HepG2 (cell line): ENCODE data around the gene RBMS2. TPM values are rescaled to one million over a fixed set of nuclear protein-coding genes. Genes with fewer than 3 reads are reported as not detected.

Source experiments
- ATAC-seq: fragments of 200-7000 bp; cut with Tn5 transposase; 3 replicates; pipeline ENCODE4 v1.9.1; 2020; ENCODE audit warnings: mild to moderate bottlenecking, moderate library complexity
- BruUV-seq: library from RNA; stranded (reverse); fragments of 400-500 nt; replicated peaks from 2 replicates; lab custom pipeline; 2021; lab: Mats Ljungman, UMichigan
- CTCF ChIA-PET: fragments of 300-600 bp; formaldehyde crosslinking; extraction: SDS; loops from one replicate; lab custom pipeline; 2021; ENCODE audit warnings: low total read pairs, inconsistent platforms, low intra/inter-chr PET ratio; lab: Yijun Ruan, JAX
- POLR2A ChIA-PET: fragments of 350-600 bp; sonication (Branson Sonifier 250); formaldehyde crosslinking; loops from one replicate; lab custom pipeline; 2020; ENCODE audit warnings: antibody characterized with exemption, inconsistent platforms; lab: Yijun Ruan, JAX
- DNase-seq: peaks from one replicate; pipeline ENCODE4 v3.0.0-alpha.2; 2015; ENCODE audit warnings: low spot score
- FAIRE-seq: peaks from 3 replicates; lab custom pipeline; 2011; peaks lifted over from hg19 to GRCh38; lab: Jason Lieb, UNC
- H2AFZ ChIP-seq: one replicate; pipeline ENCODE4 v1.6.1; 2011; ENCODE audit warnings: low read length, inconsistent platforms
- H3K27ac ChIP-seq: fragments of 300-600 bp; 3 replicates; pipeline ENCODE4 v1.8.0; 2011; ENCODE audit warnings: mixed run types, mild to moderate bottlenecking, mixed read lengths, low read length, inconsistent platforms; ENCODE audit not compliant: insufficient read depth; ENCODE audit errors: extremely low read length
- H3K27me3 ChIP-seq, 2 experiments: fragments of 200-600 bp in 1 of 2; 2 replicates in 1 of 2; 3 replicates in 1 of 2; pipeline versions ENCODE4 v1.6.0 to v1.8.0; 2011; ENCODE audit warnings: low read length in 2 of 2, mild to moderate bottlenecking in 2 of 2, moderate library complexity in 2 of 2, inconsistent platforms in 1 of 2; ENCODE audit not compliant: insufficient read depth in 2 of 2, control insufficient read depth in 1 of 2
- H3K36me3 ChIP-seq, 2 experiments: fragments of 200-600 bp in 1 of 2; replicated peaks in 1 of 2; 2 replicates in 1 of 2; 3 replicates in 1 of 2; pipeline versions ENCODE4 v1.5.1 to v1.8.0; 2011; ENCODE audit warnings: low read length in 2 of 2, inconsistent platforms in 1 of 2; ENCODE audit not compliant: insufficient read depth in 2 of 2, control insufficient read depth in 1 of 2
- H3K4me1 ChIP-seq: 2 replicates; pipeline ENCODE4 v1.5.1; 2012; ENCODE audit warnings: low read length, inconsistent platforms; ENCODE audit not compliant: insufficient read depth
- H3K4me2 ChIP-seq: 2 replicates; pipeline ENCODE4 v1.6.0; 2011; ENCODE audit warnings: low read depth, low read length, inconsistent platforms
- H3K4me3 ChIP-seq, 3 experiments: fragments of 200-600 bp in 1 of 3; sonication (generic), shearing (Covaris generic) in 1 of 3; replicated peaks in 1 of 3; 2 replicates each; pipeline ENCODE4 v1.5.1; 2011 to 2016; ENCODE audit warnings: low read length in 3 of 3, inconsistent platforms in 2 of 3, low read depth in 2 of 3, mild to moderate bottlenecking in 2 of 3, control low read depth in 1 of 3, mixed read lengths in 1 of 3; ENCODE audit not compliant: insufficient read depth in 1 of 3
- H3K79me2 ChIP-seq: one replicate; pipeline ENCODE4 v1.6.1; 2011; ENCODE audit warnings: low read length, inconsistent platforms; ENCODE audit not compliant: insufficient read depth
- H3K9ac ChIP-seq: 2 replicates; pipeline ENCODE4 v1.6.0; 2011; ENCODE audit warnings: mild to moderate bottlenecking, low read depth, low read length, inconsistent platforms; ENCODE audit not compliant: insufficient read depth
- H3K9me3 ChIP-seq: 2 replicates; pipeline ENCODE4 v1.5.1; 2012; ENCODE audit warnings: mild to moderate bottlenecking, low read length
- H4K20me1 ChIP-seq: 2 replicates; pipeline ENCODE4 v1.6.0; 2011; ENCODE audit warnings: inconsistent platforms, mild to moderate bottlenecking, low read length, moderate library complexity; ENCODE audit not compliant: insufficient read depth
- ATF7 ChIP-seq, 2 experiments: fragments of 450-650 bp in 1 of 2; sonication (generic) in 1 of 2; formaldehyde crosslinking in 1 of 2; IDR thresholded peaks; 2 replicates each; pipeline versions ENCODE4 v1.4.0 to v1.6.1; 2016 to 2020; ENCODE audit warnings: antibody characterized with exemption in 1 of 2, mild to moderate bottlenecking in 1 of 2, missing genetic modification reagents in 1 of 2
- CENPT ChIP-seq: sonication (generic); formaldehyde crosslinking; IDR thresholded peaks from 2 replicates; pipeline ENCODE4 v1.8.0; 2022; ENCODE audit warnings: low read depth, mild to moderate bottlenecking, moderate library complexity, missing genetic modification reagents
- HNF1A ChIP-seq, 2 experiments: sonication (generic) in 1 of 2; formaldehyde crosslinking in 1 of 2; IDR thresholded peaks; 2 replicates each; pipeline versions ENCODE4 v1.4.0 to v1.6.1; 2016 to 2020; ENCODE audit warnings: borderline replicate concordance in 1 of 2, low read depth in 1 of 2, mild to moderate bottlenecking in 1 of 2, missing genetic modification reagents in 1 of 2
- HOXA3 ChIP-seq: sonication (generic); formaldehyde crosslinking; IDR thresholded peaks from 2 replicates; pipeline ENCODE4 v1.5.0; 2020; ENCODE audit warnings: missing genetic modification reagents
- MAF1 ChIP-seq: sonication (generic); formaldehyde crosslinking; IDR thresholded peaks from 2 replicates; pipeline ENCODE4 v1.5.0; 2020; ENCODE audit warnings: missing genetic modification reagents, borderline replicate concordance
- MTERF4 ChIP-seq: sonication (generic); formaldehyde crosslinking; IDR thresholded peaks from 2 replicates; pipeline ENCODE4 v1.8.0; 2023; ENCODE audit warnings: mild to moderate bottlenecking, missing genetic modification reagents
- RAD51 ChIP-seq: fragments of 450-650 bp; IDR thresholded peaks from 2 replicates; pipeline ENCODE4 v1.6.1; 2016; ENCODE audit warnings: borderline replicate concordance
- SYNCRIP ChIP-seq: fragments of 200-400 bp; formaldehyde crosslinking; IDR thresholded peaks from 2 replicates; pipeline ENCODE4 v1.6.1; 2018; ENCODE audit warnings: mild to moderate bottlenecking, low read depth, low read length; ENCODE audit not compliant: insufficient read depth
- WIZ ChIP-seq: sonication (generic); formaldehyde crosslinking; IDR thresholded peaks from 2 replicates; pipeline ENCODE4 v1.5.1; 2020; ENCODE audit warnings: mild to moderate bottlenecking, missing genetic modification reagents
- ZNF329 ChIP-seq: sonication (generic); formaldehyde crosslinking; IDR thresholded peaks from 2 replicates; pipeline ENCODE4 v1.9.0; 2021; ENCODE audit warnings: low read depth, mild to moderate bottlenecking, missing genetic modification reagents
- ZNF839 ChIP-seq: sonication (generic); formaldehyde crosslinking; IDR thresholded peaks from 2 replicates; pipeline ENCODE4 v1.4.0; 2020; ENCODE audit warnings: missing genetic modification reagents, mild to moderate bottlenecking, borderline replicate concordance
- whole genome bisulfite sequencing: methylation state at CpG from one replicate; pipeline ENCODE4 v1.1.6; 2017; ENCODE audit warnings: low lambda C conversion rate; 5-methylcytosine and 5-hydroxymethylcytosine counted together
- in situ Hi-C: cut with HindIII; loops from 2 replicates; pipeline ENCODE4 v1.10.0; 2017; ENCODE audit warnings: low pct_unique_long_range_greater_than_20kb; ENCODE audit not compliant: extremely low pct_ligation_motif_present
- intact Hi-C: fragments of 100-400 bp; cut with micrococcal nuclease; formaldehyde crosslinking; loops from one replicate; pipeline ENCODE4 v1.10.0; 2022; ENCODE audit not compliant: unreplicated experiment
- polyA plus RNA-seq, 8 experiments: library from polyadenylated mRNA; depleted of rRNA in 3 of 8; stranded (reverse) in 7 of 8; unstranded in 1 of 8; fragments of >200 nt; fragmentation: Illumina TruSeq in 4 of 8; extraction: Trizol in 4 of 8; gene quantifications; 2 replicates each; pipeline versions ENCODE4 v1.2.1 to v1.2.3, GENCODE V29; 2011 to 2016; ENCODE audit warnings: low read depth in 4 of 8, missing spikeins in 1 of 8, mixed read lengths in 1 of 8; ENCODE audit not compliant: insufficient read depth in 1 of 8
- total RNA-seq, 5 experiments: library from RNA; depleted of rRNA; stranded (reverse); fragments of >200 nt; fragmentation: Illumina TruSeq; extraction: Trizol; gene quantifications; 2 replicates each; pipeline ENCODE4 v1.2.3, GENCODE V29; 2016; ENCODE audit warnings: low read depth in 1 of 5

Gene RBMS2
- total and polyA plus RNA-seq, 2 of the 13 experiments (the other 11 are each of a cell fraction or from before 2014, with no cell fraction given), result 0.53 to 7.4 TPM

GRCh38 chr12:56486694-56487093, 34.9 kb upstream of the RBMS2 start:
- no peak for DNase-seq
- Histone ChIP-seq H3K4me3 (peak overlapping the region in 1 of 3 experiments; percentile 85; a peak in 1 of 6 replicates), H3K36me3 (no peaks in the 10 kb centered on the region), H3K9me3 (no peaks in the 10 kb centered on the region), H3K9ac (no peak overlapping the region), H3K27ac (no peak overlapping the region), H3K27me3 (no peaks in the 10 kb centered on the region), H2AFZ (no peak overlapping the region), H3K4me1 (peaks cover 34% of the 10 kb centered on the region), H3K79me2 (no peaks in the 10 kb centered on the region), H4K20me1 (no peaks in the 10 kb centered on the region), H3K4me2 (peak overlapping the region; percentile 93; the same call in 1 of the 2 replicates)
- WGBS, result 98% methylated on average over 12 of the region's 12 CpGs
- TF ChIP-seq CENPT (no peak), ATF7 (IDR thresholded peaks at IDR 0.05) (peak; percentile 88), ATF7 (CRISPR knock-in tag; IDR thresholded peaks at IDR 0.05) (no peak)
- ATAC-seq, result no peak
- in situ Hi-C loops, result no loop called here
- FAIRE-seq, result no peak
- intact Hi-C loops, result no loop called here
- CTCF ChIA-PET, result no interaction called here
- POLR2A ChIA-PET, result no interaction called here
- no TSS peak for BruUV-seq

GRCh38 chr12:56487448-56488040, 34.1 kb upstream of the RBMS2 start:
- H3K27ac ChIP-seq, result no peak overlapping the region
- no peak overlapping the region for H2AFZ ChIP-seq
- H3K4me3 ChIP-seq, result peak overlapping the region; percentile 65 to 85 (median 79)
- POLR2A ChIA-PET, result interaction anchor here (0.6 to 1.8 kb wide), 13 partner anchors 10 to 359 kb away, joined by 3 to 10 read pairs (median 3); partner anchors contain the start of genes APOF, CNPY2, COQ10A and ESYT1
- CTCF ChIA-PET, result no interaction called here
- in situ Hi-C loops, result no loop called here
- no peaks in the 10 kb centered on the region for H3K36me3 ChIP-seq
- BruUV-seq, result no TSS peak
- H4K20me1 ChIP-seq, result no peaks in the 10 kb centered on the region
- FAIRE-seq, result no peak
- H3K9me3 ChIP-seq, result no peaks in the 10 kb centered on the region
- H3K4me2 ChIP-seq, result peak overlapping the region; percentile 93
- H3K27me3 ChIP-seq, result no peaks in the 10 kb centered on the region
- DNase-seq, result peak; percentile 32
- ATAC-seq, result peak; percentile 83
- H3K79me2 ChIP-seq, result no peaks in the 10 kb centered on the region
- intact Hi-C loops, result no loop called here
- 79% methylated on average over 6 of the region's 44 CpGs for WGBS
- peaks cover 34% of the 10 kb centered on the region for H3K4me1 ChIP-seq
- H3K9ac ChIP-seq, result peak overlapping the region; percentile 61
- TF ChIP-seq WIZ, result 0 out of 2 replicates have a peak, but pooled peaks have one; percentile 44
- 0 out of 2 replicates have a peak, but pooled peaks have one; percentile 13 for TF ChIP-seq ZNF329
- TF ChIP-seq SYNCRIP, result no peak
- TF ChIP-seq HNF1A (IDR thresholded peaks at IDR 0.05; ENCODE audit: low read depth), result no peak
- TF ChIP-seq HNF1A (CRISPR knock-in tag; IDR thresholded peaks at IDR 0.05; ENCODE audit: borderline replicate concordance), result no peak
- no peak for TF ChIP-seq RAD51
- peak; percentile 77 for TF ChIP-seq ZNF839
- TF ChIP-seq HOXA3, result peak; percentile 23; the same call in 1 of the 2 replicates
- no peak for TF ChIP-seq MAF1 (CRISPR knock-in tag)
- TF ChIP-seq MTERF4 (CRISPR knock-in tag), result peak; percentile 79; the same call in 1 of the 2 replicates
